ENCODE results near the gene GLYATL1B. TPM values are rescaled to one million over a fixed set of nuclear protein-coding genes. Genes with fewer than 3 reads are reported as not detected.

The GLYATL1B gene
- total and polyA plus RNA-seq, 2 of the 4 experiments (the other 2 are of a cell fraction), result not detected

DNA sequence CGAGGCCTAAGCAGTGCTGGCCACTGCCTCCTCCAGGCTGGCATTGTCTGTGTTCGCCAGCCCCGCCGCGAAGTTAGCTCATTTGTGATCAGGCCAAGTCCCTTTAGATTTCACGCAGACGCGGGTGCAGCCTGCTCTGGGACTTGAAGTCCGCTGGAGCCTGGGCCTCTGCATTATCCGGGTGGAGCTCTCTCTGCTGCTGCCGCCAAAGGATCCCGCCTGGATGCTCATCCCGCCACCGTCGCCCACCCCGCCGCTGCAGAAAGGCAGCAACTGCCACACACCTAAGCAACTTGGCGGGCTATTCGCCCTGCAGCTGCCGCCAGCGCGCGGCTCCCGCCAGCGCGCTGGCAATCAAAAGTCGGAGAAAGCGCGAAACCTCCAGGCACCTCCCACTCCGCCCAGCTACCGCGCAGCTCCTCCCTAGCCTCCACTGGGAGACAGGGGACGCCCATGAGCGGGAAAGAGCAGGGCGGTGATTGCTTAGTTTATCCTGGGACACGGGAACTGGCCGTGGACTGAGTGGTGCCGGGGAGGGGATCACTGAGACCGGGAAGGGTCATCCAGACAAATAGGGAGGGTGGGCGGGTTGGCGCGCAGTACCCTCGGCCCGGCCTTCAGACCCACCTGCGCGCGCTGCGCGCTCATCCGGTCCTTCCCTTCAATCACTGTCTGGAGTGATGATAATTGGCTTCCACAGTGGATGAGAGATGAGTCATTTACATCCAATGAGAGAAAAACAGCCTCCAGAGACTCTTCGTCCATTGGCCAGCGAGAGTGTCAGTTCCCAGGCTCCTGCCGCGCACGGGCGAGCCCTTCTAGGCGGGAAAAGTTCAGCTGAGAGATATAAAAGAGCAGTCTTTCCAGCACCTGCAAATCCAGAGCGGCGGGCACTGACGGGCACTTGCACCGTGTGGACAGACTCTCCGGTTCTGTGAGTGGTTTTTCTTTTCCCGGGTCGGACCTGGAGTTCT lies 20.5 kb downstream of the GLYATL1B start, which contains the start of gene FAM111B:
FAM111B (plus strand) TSS at position 875 of the 974 bp plus-strand sequence. CDS start 2,389 bp downstream, outside the sequence.
- Histone ChIP-seq H3K4me1 (ENCODE audit: control insufficient read depth, insufficient read depth, low read length) (no peaks in the 10 kb centered on the region), H3K23ac (ENCODE audit: low read depth, low read length) (0 out of 2 replicates have a peak within 1 kb of the TSS, but pooled peaks have one; percentile 4), H4K20me1 (ENCODE audit: insufficient read depth, low read length) (no peaks in the 10 kb centered on the region), H3K14ac (replicated peaks; ENCODE audit: low read depth, low read length) (peak within 1 kb of the TSS; percentile 31; the same call in 1 of the 2 replicates), H2BK5ac (ENCODE audit: low read depth, low read length, poor library complexity, severe bottlenecking) (no peak within 1 kb of the TSS), H2BK15ac (ENCODE audit: low read depth, low read length) (no peak within 1 kb of the TSS), H3K18ac (ENCODE audit: low read depth, low read length) (no peak within 1 kb of the TSS), H2BK20ac (ENCODE audit: low read depth, low read length) (no peak within 1 kb of the TSS), H3K27me3 (ENCODE audit: control insufficient read depth, insufficient read depth, low read length) (no peaks in the 10 kb centered on the region), H4K5ac (ENCODE audit: low read depth, low read length) (no peak within 1 kb of the TSS), H3K9me1 (ENCODE audit: insufficient read depth, low read length) (no peaks in the 10 kb centered on the region), H3K27ac (ENCODE audit: insufficient read depth, low read length) (no peak within 1 kb of the TSS; the same call in 1 of the 2 replicates), H4K8ac (ENCODE audit: low read depth in 2 of 2, low read length in 2 of 2) (peak within 1 kb of the TSS; percentile 13 to 62; a peak in 3 of 4 replicates), H3K36me3 (ENCODE audit: control insufficient read depth, insufficient read depth, low read length) (no peaks in the 10 kb centered on the region; the same call in 1 of the 2 replicates), H3K9ac (ENCODE audit: low read depth, low read length) (peak within 1 kb of the TSS; percentile 32; the same call in 1 of the 2 replicates), H4K91ac (ENCODE audit: insufficient read depth, low read depth, low read length) (no peak within 1 kb of the TSS), H2AK9ac (replicated peaks; ENCODE audit: low read depth, low read length, poor library complexity) (peak within 1 kb of the TSS; percentile 7), H3K79me1 (ENCODE audit: low read depth in 1 of 2, low read length in 2 of 2) (peaks cover 4 to 7% of the 10 kb centered on the region in 2 experiments; a peak in 2 of 4 replicates), H3K4me3 (ENCODE audit: insufficient read depth, low read depth, low read length) (peak within 1 kb of the TSS; percentile 52), H2BK120ac (ENCODE audit: low read depth, low read length) (no peak within 1 kb of the TSS), H3K9me3 (ENCODE audit: control insufficient read depth, insufficient read depth, low read length) (no peaks in the 10 kb centered on the region), H2AFZ (replicated peaks; ENCODE audit: low read length, poor library complexity) (peak within 1 kb of the TSS; percentile 83), H2AK5ac (ENCODE audit: low read depth, low read length) (no peak within 1 kb of the TSS), H3K56ac (ENCODE audit: extremely low read depth, insufficient read depth, low read length) (0 out of 2 replicates have a peak within 1 kb of the TSS, but pooled peaks have one; percentile 14), H3K4ac (ENCODE audit: low read depth, low read length) (peak within 1 kb of the TSS; percentile 36), H3K4me2 (ENCODE audit: low read depth, low read length) (peak within 1 kb of the TSS; percentile 71)
- peak; percentile 96 for ATAC-seq (ENCODE audit: low read depth)
- in situ Hi-C loops (cut with MboI; ENCODE audit: low sequenced_read_pairs), result no loop called here
- ChIA-PET CTCF (interaction anchor here (1.2 kb wide), 1 partner anchor 29 kb away, joined by 7 read pairs; no protein-coding TSS in a partner anchor), POLR2A (ENCODE audit: unreplicated experiment) (no interaction called here)
- dilution Hi-C loops (cut with HindIII; ENCODE audit: low sequenced_read_pairs, unreplicated experiment), result no loop called here
- TF ChIP-seq NFE2L2 (IDR thresholded peaks at IDR 0.05; ENCODE audit: low read depth, low read length) (no peak), MXI1 (IDR thresholded peaks at IDR 0.05; ENCODE audit: borderline replicate concordance, low read depth, low read length) (no peak), BHLHE40 (IDR thresholded peaks at IDR 0.05; ENCODE audit: low read depth, low read length) (peak; percentile 86), CHD1 (IDR thresholded peaks at IDR 0.05; ENCODE audit: low read depth, low read length) (no peak), FOS (IDR thresholded peaks at IDR 0.05; ENCODE audit: low read depth, low read length) (peak; percentile 75), POLR2A (IDR thresholded peaks at IDR 0.05; ENCODE audit: low read depth, low read length) (no peak), RCOR1 (IDR thresholded peaks at IDR 0.05; ENCODE audit: insufficient replicate concordance, low read length) (no peak), MAZ (IDR thresholded peaks at IDR 0.05; ENCODE audit: borderline replicate concordance, low read depth, low read length) (no peak), RAD21 (IDR thresholded peaks at IDR 0.05; ENCODE audit: low read length) (no peak), SMC3 (IDR thresholded peaks at IDR 0.05; ENCODE audit: low read depth, low read length) (no peak)
- TF ChIP-seq, protein P1, sequence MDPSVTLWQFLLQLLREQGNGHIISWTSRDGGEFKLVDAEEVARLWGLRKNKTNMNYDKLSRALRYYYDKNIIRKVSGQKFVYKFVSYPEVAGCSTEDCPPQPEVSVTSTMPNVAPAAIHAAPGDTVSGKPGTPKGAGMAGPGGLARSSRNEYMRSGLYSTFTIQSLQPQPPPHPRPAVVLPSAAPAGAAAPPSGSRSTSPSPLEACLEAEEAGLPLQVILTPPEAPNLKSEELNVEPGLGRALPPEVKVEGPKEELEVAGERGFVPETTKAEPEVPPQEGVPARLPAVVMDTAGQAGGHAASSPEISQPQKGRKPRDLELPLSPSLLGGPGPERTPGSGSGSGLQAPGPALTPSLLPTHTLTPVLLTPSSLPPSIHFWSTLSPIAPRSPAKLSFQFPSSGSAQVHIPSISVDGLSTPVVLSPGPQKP (IDR thresholded peaks at IDR 0.05; ENCODE audit: borderline replicate concordance, low read depth, low read length), result no peak
- TF ChIP-seq, protein P2, sequence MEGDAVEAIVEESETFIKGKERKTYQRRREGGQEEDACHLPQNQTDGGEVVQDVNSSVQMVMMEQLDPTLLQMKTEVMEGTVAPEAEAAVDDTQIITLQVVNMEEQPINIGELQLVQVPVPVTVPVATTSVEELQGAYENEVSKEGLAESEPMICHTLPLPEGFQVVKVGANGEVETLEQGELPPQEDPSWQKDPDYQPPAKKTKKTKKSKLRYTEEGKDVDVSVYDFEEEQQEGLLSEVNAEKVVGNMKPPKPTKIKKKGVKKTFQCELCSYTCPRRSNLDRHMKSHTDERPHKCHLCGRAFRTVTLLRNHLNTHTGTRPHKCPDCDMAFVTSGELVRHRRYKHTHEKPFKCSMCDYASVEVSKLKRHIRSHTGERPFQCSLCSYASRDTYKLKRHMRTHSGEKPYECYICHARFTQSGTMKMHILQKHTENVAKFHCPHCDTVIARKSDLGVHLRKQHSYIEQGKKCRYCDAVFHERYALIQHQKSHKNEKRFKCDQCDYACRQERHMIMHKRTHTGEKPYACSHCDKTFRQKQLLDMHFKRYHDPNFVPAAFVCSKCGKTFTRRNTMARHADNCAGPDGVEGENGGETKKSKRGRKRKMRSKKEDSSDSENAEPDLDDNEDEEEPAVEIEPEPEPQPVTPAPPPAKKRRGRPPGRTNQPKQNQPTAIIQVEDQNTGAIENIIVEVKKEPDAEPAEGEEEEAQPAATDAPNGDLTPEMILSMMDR (conservative IDR thresholded peaks at IDR 0.05; ENCODE audit: low read depth, low read length), result no peak
- WGBS, 2 experiments (ENCODE audit: extremely low coverage in 2 of 2, insufficient read length in 1 of 2), result 8% methylated on average over 2 of the region's 64 CpGs; no CpG with 5 or more reads in 1 of the 2 experiments
- BruUV-seq (replicated peaks), result no TSS peak
- intact Hi-C loops (cut with micrococcal nuclease), result loop anchor here (2.0 kb wide), 1 partner anchor 36 kb away; the partner anchor contains the start of gene FAM111A
- peak; percentile 91 for DNase-seq

Measured in IMR-90 (cell line).